GM21786 (cell line): Measurements from ENCODE around the gene LIMS3.
"Not testable (repeated sequence)": the region's sequence is repeated elsewhere in the genome, so short reads cannot be mapped to it uniquely, and the experiment has no call there.

Experiments used
- ATAC-seq: cut with Tn5 transposase; IDR thresholded peaks from one replicate; pipeline ENCODE4 v1.9.1; 2021; ENCODE audit not compliant: unreplicated experiment

LIMS3 gene

DNA sequence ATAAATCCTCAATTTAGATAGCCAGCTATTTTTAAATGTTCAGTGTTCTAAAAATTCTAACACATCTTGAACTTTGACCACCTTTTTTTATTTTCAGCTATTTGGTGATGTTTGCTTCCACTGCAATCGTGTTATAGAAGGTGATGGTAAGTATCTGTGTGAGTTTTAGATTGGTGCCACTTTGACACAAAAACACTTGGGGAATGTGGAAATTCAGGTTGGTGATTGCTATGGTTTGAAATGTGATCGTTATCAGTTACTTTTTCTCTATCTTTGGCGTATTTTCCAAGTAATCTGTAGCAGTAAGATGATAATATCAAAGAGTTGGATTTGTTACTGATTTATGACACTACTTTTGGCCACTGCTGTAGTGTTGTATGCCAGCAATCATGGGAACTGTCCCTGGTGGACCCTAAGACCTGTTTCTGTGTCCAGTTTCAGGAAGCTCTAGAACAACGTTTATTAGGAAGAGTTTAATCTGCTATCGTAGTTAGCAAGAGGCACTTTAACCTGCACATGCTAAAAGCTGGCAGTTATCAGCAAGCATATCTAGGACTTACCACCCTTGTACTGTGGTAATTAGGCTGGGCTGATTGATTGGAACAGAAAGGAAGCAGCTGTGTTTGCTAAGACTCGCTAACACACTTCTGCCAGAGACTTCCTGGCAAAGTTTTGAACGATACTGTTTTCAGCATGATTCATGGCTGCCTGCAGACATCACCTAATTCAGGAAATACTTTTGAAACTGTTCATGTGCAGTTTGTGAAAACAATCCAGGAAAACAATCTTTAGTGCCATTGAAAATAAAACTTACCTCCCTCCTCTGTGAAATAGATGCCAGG, 23.3 kb downstream of the LIMS3 start:
- not testable (repeated sequence) for ATAC-seq

- not testable (repeated sequence) for ATAC-seq
Measured at GRCh38 chr2:109924481-109924880, 26.0 kb downstream of the LIMS3 start.

DNA sequence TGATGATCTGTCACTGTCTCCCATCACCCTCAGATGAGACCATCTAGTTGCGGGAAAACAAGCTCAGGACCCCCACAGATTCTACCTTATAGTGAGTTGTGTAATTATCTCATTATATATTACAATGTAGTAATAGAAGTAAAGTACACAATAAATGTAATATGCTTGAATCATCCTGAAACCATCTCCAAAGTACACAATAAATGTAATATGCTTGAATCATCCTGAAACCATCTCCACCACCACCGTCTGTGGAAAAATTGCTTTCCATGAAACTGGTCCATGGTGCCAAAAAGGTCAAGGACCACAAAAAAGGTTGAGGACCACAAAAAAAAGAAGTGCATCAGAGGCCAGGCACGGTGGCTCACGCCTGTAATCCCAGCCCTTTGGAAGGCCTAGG, 29.3 kb downstream of the LIMS3 start:
- not testable (repeated sequence) for ATAC-seq

- ATAC-seq = not testable (repeated sequence)
Measured at GRCh38 chr2:109929222-109929621, 30.7 kb downstream of the LIMS3 start.

- ATAC-seq = not testable (repeated sequence)
Measured at GRCh38 chr2:109936534-109936933, 38.0 kb downstream of the LIMS3 start.

DNA sequence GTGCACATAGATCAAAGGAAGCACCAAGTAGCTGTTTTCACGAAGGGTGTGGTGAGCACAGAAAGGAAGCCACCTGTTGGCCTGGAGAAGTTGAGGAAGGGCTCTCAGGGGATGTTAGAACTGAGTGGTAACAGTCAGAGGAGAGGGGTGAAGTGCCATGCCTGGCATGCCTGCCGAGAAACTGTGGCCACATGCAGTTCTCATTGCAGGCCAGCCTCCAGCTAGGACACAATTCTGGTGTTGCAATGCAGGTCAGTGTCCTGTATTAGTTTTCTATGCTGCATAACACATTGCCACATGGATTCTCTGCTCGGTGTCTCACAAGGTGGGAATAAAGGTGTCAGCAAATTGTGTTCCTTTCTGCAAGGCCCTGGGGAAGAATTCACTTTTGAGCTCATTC, 46.9 kb downstream of the LIMS3 start:
- not testable (repeated sequence) for ATAC-seq

GRCh38 chr2:109947262-109947958, 48.9 kb downstream of the LIMS3 start:
- not testable (repeated sequence) for ATAC-seq

GRCh38 chr2:109947959-109948520, 49.6 kb downstream of the LIMS3 start:
- ATAC-seq = not testable (repeated sequence)

DNA sequence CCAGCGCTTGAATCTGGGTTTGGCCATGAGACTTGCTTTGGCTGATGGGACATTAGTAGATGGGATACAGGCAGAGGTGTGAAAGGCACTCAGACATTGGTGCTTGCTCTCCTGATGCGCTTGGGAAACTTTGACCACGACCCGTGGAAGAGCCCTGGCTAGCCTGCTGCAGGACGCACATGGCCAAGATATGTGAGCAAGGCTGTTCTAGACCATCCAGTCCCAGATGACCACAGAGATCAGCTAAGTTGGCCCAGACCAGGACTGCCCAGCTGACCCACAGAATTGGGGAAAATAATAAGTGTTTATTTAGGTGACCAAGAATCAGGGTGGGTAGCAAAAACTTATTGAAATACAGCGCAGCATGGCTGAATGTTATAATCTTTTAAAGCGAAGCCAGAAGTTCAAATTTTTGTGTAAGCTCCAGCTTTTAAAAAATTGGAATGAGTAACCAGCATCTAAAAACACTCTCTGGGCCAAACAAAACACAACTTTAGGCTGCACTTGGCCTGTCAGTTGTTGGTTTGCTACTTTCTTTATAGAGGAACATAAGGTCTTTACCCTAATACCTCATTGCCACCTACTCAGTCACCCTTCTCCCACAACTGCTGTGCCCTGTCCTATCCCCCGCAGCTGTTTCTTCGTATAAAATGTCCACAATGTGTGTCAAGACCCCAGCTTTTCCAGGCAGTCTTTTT, 51.8 kb downstream of the LIMS3 start:
- not testable (repeated sequence) for ATAC-seq

DNA sequence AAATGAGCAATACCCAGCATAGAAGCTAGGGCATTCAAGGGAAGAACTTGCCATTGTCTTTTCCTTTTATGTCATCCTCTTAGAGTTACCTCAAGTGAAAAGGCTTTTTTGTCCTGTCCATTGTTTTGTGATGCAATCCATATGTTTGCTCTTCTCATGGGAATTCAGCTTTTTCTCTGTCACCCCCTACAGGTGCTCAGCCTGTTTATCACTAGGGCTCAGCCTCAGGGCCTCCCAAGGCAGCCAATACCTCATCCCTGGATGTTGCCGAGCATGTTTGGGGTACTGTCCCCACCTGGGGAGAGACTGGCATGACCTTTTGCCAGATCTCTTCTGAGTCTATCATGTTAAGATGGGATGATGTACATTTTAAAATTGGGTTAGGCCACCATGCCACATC, 65.5 kb downstream of the LIMS3 start:
- not testable (repeated sequence) for ATAC-seq

GRCh38 chr2:109965482-109965881, 67.0 kb downstream of the LIMS3 start:
- not testable (repeated sequence) for ATAC-seq

DNA sequence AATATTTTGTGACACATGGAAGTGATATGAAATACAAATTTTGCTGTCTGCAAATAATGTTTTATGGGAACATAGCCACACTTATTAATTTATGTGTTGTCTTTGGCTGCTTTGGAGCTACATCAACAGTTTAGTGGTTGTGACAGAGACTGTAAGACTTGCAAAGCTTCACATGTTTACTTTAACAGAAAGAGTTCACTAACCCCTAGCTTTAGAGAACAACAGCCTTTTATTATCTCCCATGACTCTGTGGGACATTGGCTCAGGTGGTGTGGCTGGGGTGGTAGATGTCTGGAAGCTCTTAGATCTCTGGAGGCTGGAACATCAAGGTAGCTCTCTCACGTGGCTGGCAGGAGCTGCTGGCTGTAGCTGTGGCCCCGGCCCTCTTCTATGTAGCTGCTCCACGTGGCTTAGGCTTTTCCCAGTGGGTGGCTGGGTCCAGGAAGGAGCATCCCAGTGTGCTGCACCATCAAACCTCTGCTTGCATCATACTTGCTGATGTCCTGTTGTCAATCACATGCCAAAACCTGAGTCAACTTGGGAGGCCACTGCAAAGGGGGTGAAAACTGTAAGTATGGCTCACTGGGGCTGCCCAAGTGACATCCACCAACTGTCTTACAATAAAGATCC, 67.7 kb downstream of the LIMS3 start:
- not testable (repeated sequence) for ATAC-seq

- ATAC-seq = not testable (repeated sequence)
Measured at GRCh38 chr2:109966858-109967257, 68.4 kb downstream of the LIMS3 start.

- not testable (repeated sequence) for ATAC-seq
Measured at GRCh38 chr2:109969864-109970263, 71.4 kb downstream of the LIMS3 start.

DNA sequence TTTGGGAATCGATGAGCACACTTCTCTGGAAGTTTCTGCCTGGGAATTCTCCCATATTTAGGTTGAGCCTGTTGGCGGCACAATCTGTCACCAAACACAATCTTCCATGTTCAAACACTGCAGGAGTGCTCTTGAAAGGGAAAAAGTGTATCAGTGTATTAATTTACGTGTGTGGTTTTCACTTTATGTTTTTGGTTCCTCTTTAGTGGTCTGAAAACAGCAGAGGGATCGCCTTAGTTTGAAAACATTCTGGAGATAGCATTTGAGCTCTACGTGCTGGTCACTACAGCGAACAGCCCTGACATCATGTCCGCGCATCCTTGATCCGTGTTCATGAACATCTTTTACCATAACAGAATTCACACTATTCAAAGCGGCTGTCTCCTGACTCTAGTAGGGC, 73.2 kb downstream of the LIMS3 start:
- ATAC-seq = not testable (repeated sequence)
